ENCODE results near the gene FGF18.

Gene FGF18

DNA sequence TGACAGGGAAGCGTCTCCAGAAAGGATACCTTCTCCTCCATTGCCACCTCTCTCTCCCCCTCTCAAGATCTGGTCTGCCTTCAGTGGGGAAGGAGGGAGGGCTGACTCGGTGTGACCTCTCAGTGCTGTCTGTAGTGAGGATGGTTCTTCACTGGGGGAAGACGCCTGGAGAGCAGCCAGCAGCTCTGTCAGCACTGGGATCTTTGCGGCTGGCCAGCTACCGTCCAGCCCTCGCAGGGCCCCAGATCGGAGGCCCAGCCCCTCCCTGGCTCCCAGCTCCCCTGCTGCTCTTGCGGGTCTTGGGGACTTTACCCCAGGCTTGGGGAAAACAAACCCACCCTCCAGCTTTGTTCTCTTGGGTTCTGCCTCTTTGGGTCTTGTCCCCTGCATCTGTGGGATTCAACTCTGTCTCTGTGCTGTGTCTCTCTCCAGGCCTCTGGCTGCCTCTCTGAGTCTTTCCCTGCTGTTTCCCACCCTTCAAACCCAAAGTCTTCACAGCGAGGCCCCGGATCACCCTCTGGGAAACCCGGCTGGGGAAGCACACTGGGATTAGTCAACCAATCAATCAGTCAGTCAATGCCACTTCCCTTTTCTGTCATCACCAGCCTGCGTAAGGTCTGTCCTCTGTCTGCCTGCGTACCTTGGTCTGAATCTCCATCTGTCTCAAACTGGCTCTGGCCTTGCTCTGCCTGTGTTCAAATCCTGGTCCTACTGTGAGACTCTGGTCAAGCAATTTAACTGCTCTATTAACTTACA is 23.0 kb downstream of the FGF18 start:
- no peak for DNase-seq (ENCODE audit: low read depth)

DNA sequence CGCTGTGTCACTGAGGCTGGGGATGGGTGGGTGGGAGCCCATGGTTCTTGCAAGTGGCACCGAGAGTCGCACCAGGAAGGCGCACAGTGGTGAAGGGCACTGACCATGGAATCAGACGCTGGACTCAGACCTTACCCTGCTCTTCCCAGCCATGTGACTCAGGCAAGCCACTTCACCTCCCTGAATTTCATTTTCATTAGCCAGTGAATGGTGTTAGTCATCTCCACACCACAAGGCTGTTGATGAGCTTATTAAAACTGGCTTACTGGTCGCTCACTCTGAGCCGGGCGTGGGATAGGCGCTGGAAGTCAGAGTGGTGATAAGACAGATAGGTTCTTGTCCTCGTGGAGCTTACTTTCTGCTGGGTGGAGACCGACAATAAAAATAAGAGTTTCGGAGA is 25.1 kb downstream of the FGF18 start:
- no peak for DNase-seq (ENCODE audit: low read depth)

DNA sequence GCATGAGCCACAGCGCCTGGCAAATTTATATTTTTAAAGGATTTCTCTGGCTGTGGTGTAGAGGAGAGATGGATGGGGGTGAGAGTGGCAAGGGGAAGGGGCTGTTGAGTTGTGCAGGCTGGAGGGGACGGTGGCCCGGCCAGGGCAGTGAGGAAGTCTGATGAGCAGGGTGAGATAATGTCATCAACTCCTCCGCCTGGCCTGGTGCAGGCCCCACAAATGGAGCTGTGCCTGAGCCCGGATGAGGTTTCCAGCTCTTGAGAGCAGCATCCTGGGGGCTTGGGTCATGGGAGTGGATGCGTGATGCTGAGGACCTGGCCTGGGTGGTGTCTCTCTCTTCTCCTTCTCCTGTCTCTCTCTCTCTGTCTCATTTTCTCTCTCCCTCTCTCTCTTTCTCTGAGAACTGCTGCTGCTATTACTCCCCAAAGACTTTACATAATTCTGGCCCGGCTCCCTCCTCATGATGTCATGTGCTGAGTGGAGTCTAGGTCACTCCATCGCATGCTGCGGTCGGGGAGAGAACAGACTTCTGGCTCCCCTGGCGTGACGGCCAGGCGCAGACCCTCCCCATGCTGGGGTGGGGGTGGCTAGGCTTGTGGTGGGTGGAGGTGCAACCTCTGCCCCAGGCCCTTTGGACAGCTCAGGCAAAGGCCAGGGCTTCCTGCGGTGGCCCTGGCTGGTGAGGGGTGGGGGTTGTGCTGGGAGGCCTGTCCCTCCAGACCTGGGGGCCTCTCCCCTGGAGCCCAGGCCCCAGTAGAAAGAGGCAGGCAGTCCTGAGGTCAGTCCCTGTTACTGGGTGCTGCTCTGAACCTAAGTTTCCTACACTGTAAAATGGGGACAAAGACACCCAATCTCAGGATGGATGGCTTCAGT is 26.4 kb downstream of the FGF18 start:
- no peak for DNase-seq (ENCODE audit: low read depth)

DNA sequence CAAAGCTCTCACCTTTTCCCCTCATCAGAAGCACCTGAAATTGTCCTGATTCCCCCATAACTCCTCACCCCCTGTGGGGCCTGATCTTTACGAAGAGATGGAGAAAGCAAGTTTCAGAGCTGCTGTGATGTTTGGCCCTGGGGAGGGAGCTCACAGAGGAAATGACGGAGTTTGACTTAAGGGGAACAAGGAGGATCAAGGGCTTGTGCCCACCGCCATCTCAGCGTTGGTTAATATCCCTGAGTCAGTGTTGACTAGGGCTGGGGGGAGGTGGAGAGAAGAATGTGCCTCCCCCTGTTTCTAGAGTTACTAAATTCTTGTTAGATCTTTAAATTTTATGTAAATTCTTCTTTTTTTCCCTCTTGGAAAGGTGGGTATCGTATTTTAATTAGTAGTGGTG is 27.8 kb downstream of the FGF18 start:
- no peak for DNase-seq (ENCODE audit: low read depth)

DNA sequence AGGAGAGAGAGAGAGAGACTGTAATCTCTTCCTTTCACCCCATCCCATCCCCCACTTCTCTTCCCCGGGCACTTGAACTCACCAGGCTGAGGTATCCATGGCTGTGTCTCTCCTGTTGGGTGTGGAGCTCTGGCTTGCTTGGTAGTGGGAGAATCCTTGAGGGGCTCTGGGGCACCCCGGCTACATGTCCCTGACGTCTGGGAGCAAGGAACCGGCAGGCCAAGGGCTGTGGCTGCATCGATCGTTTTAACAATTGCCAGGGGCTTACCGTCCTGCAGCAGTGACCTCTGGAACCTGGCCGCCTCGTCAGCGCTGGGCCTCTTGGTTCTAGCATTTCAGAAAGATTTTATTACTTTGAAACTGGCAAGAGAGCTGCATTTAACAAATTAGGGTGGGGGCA is 30.0 kb downstream of the FGF18 start:
- no peak for DNase-seq (ENCODE audit: low read depth)

DNA sequence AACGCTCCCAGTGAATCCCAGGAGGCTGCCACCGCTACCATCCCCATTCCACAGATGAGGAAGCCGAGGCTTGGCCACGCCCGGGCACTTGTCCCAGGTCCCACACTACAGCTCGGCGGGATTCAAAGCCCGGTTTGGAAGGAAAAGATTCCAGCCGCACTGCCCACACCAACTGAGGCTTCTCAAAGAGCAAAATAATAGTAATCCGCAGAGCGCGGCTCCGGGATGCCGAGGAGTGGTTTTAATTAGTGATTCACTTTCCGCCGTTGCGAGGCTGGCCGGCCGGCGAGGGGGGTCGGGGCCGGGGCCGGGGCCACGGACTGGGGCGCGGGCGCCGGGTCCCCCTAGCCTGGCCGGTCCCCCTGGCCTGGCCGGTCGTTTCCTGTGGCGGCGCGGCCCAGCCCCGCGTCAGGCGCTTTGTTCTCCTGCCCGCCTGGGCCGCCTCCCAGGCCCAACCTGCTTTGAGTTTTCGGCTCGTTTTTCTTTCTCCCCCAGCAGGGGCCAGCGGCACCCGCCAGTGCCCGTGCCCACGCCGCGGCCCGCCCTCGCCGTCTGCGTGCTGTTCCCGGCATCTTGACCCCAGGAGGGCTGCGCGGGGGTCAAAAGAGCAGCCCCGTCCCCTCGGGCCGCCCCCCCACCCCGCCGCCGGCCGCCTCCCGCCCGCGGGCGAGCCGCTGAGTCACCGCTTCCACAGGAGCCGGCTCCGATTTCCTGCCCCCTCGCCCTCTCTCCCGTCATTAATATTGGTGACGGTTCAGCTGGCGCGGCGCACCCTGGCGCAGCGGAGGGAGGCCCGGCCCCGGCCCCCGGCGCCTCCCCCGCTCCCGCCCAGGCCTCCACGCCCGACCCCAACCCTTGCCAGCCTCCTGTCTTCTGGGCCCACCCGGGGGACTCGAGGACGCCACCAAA is 31.2 kb downstream of the FGF18 start:
- no peak for DNase-seq (ENCODE audit: low read depth)

DNA sequence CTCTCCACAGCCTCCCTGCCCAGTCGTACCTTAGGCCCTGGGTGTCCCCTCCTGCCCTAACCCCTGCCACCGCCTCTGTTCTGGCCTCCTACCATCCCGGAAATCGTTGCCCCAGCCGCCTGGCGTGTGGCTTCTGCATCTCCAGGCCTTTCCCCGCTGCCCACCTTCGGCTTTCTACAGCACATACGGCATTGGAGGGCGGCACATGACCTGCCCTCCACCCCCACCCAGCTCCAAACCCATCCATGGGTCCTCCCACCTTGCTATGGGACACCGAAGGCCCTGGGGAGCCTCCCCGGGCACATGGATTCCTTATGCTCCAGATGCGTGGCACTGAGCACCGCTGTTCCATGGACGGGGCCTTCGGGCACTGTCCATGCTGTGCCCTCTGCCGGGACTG is 32.0 kb downstream of the FGF18 start:
- no peak for DNase-seq (ENCODE audit: low read depth)

DNA sequence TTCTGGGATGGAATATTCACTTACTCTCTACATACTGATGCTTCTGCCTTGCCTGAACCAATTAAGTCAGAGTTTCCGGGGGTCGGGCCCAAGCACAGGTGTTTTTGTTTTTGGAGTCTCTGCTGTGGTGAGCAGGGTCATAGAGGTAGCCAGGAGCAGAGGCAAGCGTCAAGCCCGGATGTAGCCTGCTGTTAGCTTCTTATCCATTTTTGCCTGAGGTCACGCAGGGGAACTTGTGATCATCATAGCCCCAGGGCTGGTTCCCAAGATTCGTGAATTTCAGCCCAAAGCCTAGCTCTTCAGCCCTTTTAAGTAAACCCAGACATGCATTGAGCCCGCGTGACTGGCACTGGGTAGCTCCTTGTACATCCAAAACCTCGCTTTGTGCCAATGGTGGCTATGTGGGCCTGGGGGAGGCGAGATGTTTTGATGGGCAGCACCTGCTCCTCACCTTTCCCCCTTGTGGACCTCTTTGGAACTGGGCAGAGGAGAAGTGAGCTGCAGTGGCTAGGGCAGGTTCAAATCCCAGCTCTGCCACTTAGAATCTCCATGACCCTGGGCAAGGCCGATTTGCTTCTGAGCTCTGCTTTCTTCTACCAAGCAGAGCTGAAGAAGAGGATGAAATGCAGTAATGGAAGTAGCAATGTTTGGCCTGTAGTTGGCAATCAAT is 33.7 kb downstream of the FGF18 start:
- no peak for DNase-seq (ENCODE audit: low read depth)

DNA sequence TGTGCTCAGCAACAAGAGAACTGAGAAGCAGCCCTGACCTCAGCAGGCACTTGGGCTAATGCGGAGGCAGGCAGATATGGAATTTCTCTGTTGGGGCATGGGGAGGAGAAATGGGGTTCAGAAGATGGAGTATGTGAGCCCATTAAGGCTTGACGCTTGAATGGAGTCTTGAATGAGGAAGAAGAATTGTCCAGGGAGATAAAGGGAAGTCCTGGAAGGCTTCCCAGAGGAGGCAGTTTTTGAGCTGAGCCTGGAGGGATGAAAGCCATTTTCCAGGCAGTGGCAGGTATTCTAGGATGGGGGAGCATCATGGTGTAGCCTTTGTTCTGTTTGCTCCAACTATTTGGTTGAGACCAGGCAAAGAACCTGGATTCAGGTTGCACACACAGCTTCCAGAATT is 34.5 kb downstream of the FGF18 start:
- no peak for DNase-seq (ENCODE audit: low read depth)

DNA sequence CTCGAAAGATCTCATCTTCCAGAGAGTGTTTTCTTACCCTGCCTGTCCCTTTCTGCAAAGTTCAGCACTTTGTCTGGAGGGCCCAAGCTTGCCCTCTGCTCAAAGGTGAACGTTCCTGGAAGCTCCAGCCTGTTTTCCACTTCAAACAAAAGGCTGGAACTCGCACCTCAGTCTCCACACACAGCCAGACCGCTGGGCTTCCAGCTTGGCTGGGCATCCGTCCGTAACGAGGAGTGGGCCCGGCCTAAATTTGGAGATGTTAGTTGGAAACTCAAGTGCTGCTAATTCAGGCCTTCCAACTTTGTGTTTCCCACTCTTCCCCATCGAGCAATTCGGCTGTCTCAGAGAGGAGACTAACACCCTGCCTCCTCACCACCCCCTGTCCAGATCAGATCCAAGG is 35.1 kb downstream of the FGF18 start:
- DNase-seq (ENCODE audit: low read depth), result no peak

DNA sequence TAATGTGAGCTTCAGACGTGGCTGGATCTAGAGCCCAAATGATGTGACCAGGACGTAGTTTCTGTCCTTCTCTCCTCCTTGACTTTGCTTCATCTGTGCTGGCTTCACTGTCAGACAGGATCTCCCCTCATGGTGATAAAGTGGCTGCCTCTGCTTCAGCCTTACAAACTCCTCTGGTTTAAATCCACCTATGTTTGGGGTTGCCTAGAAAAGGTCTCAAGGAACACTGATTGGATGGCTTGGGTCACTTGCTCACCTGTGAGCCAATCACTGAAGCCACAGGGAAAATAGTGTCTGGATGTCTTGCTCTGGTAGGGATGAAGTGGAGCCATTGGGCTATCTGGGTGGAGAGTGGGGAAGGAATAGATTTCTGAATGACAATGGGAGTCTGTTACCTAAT is 36.1 kb downstream of the FGF18 start:
- DNase-seq (ENCODE audit: low read depth), result no peak

DNA sequence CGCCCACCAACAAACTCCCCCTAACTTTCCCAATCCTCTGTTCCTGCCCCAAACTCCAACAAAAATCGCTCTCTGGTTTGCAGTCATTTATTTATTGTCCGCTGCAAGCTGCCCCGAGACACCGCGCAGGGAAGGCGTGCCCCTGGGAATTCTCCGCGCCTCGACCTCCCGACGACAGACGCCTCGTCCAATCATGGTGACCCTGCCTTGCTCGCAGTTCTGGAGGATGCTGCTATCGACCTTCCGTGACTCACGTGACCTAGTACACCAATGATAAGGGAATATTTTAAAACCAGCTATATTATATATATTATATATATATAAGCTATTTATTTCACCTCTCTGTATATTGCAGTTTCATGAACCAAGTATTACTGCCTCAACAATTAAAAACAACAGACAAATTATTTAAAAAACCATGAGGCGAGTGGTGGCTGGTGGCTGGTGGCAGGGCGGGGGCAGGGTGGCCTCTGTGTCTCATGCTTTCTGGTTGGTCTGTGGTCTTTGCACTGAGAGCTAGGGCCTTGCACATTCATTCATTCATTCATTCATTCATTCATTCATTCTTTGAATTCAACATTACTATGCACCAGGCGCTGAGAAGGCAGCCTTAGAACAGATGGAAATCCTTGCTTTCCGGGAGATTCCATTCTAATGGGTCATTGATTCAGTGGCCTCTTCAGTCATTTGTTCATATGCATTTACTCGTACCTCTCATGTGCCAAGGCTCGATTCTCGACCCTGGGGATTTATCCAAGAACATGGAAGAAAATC is 37.9 kb downstream of the FGF18 start:
- no peak for DNase-seq (ENCODE audit: low read depth)

DNA sequence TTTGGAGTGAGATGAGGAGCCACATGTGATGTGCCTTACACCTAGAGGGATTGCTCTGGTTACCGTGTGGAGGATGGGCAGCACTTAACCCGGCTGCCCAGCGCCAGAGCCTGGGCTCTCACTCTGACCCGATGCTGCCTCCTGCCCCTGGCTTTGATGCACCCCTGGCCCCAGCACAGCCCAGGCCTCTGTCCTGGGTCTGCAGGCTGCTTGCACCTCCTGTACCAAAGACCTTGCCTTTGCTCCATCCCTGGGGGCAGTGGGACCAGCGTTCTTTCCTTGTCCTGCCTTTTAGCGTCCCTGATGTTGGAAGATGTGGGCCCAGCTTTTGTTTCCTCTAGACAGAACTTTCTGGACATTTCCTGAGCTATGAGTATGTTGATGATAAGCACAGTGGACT is 40.4 kb downstream of the FGF18 start:
- no peak for DNase-seq (ENCODE audit: low read depth)

DNA sequence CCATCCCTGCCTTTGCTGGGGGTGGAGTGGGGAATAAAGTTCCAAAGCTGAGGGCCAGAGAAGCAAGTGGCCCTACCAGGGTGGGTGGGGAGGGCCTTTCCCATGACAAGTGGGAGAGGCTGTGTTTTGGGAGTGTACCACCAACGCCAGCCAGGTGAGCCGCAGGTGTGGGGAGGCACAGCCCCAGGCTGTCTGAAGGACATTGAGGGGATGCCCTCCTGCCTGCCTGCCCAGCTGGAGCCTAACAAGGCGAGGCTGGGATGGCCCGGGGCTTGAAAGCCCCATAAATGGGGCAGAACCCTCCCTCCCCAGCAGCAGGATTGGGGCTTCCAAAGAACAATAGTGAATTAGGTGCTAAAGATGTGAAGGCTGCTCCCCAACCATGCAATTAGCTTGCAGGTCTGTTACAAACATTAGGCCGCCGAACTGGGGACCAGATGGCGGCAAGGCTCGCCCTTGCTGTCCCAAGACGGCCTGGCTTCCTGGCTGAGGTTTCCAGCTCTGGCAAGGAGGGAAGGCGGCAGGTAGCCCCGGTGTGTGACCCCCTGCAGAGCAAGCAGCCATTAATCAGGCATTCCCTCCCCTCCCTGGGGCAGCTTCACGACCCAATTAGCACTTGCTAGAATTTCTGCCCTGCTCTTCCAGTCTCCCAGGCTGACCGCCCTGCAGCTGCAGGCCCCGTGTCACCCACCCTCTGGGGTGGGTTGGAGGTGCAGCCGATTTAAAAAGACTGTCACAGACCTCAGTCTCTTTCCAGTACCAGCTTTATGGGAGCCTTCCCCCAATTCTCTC is 42.9 kb downstream of the FGF18 start:
- no peak for DNase-seq (ENCODE audit: low read depth)

DNA sequence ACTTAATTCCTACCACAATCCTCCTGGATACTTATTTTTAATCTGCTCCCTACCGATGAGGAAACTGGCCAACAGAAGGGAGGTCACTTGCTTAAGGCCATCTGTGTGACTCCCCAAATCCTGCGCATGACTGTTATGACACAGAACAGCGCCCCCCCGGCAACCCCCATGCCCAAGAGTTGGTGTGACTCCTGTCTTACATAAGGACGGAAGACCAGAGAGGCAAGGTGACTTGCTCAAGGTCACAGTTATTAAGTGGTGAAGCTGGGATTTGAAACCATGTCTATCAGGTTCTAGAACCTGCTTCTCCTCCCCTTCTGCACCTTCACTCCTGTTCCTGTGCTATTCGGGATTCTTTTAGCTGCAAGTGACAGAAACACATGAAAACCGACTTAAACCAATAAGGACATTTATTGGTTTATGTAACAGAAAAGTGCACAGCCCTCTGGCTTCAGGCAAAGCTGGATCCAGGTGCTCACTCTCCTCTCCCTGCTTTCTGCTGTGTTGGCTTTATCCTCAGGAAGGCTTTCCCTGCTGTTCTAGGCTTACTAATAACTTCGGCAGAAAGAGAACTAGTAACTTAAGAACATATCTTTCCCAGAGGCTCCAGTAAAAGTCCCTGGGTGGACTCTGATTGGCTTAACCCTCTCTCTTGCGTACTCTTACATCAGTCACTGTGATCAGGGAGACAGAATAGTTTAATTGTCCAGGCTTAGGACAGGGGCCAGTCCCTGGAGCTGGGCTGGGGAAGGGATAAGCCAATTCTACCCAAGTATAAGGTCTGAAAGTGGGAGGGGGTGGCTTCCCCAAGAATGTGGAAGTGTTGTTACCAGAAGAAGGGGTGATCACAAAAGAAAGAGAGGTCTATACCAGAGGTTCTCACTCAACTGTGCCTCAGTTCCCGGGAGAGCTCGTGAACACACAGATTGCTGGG is 43.7 kb downstream of the FGF18 start:
- DNase-seq (ENCODE audit: low read depth), result no peak

DNA sequence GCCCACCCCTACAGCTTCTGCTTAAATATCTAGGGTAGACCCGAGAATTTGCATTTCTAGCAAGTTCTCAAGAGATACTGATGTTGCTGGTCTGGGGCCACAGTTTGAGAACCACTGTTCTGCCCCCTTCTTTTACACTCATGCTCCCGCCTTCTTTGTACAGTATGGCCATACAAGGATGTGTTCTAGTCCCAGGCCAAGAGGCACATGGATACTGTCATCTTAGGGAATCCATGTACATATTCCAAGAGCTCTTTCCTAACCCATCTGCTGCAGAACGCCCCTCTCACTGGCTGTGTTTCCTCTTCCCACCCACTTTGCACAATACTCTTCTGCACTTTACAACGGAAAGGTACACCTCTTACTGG is 44.4 kb downstream of the FGF18 start:
- no peak for DNase-seq (ENCODE audit: low read depth)

DNA sequence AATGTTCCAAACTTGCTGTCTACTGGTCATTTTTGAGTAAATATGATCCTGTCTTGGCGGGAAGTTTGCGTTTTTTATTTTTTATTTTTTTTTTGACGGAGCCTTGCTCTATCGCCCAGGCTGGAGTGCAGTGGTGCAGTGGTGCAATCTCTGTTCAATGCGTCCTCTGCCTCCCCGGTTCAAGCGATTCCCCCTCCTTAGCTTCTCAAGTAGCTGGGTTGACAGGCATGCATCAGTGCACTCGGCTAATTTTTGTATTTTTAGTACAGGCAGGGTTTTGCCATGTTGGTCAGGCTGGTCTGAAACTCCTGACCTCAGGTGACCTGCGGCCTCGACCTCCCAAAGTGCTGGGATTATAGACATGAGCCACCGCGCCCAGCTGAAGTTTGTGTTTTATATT is 45.4 kb downstream of the FGF18 start:
- no peak for DNase-seq (ENCODE audit: low read depth)

DNA sequence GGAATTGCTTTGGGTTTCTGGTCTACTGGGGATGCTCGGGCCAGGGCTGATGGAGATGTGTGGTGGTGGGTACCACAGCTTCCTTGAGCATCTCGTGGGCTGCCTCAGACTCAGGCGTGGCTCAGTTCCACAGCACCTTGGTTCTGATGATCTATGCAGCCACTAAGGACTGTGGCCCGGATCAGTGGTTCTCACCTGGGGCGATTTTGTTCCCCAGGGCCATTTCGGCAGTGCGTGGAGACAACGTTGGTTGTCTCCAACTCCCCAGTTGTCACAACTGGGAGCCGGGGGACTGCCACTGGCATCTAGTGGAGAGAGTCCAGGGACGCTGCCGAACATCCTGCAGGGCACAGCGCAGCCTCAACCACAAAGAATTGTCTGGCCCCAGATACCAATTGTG is 47.7 kb downstream of the FGF18 start:
- DNase-seq (ENCODE audit: low read depth), result no peak

DNA sequence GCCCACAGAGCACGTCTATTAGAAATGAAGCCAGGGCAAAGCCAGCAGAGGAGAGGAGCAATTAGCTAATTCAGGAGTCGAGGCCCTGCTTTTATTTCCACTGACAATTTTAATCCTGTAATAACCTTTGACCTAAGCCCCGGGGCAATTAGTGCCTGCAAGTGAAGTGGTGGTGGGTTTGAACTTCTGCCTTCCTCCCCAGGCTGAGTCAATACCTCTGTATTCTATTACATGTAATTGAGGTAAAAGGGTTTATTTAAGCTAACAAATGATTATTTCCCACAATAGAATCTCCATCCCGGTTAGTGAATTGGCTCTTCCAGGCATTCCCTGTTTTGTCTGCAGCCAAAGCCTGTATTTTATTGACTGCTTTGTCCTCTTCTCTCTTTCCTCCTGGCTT is 49.9 kb downstream of the FGF18 start:
- DNase-seq (ENCODE audit: low read depth), result no peak
